Suppressor macrophage (primary cell): ENCODE data around the gene KIDINS220.

Experiments
- DNase-seq, 4 experiments: peaks; one replicate each; pipeline ENCODE4 v3.0.0-alpha.2; 2020 to 2022

The KIDINS220 gene

GRCh38 chr2:8851811-8852560 lies 14.6 kb upstream of the KIDINS220 start:
- DNase-seq: peak in 3 of 4 experiments; percentile 3 to 31 (median 18)

- no peak for DNase-seq
Observed at GRCh38 chr2:8850845-8851487, 13.6 kb upstream of the KIDINS220 start.

DNA sequence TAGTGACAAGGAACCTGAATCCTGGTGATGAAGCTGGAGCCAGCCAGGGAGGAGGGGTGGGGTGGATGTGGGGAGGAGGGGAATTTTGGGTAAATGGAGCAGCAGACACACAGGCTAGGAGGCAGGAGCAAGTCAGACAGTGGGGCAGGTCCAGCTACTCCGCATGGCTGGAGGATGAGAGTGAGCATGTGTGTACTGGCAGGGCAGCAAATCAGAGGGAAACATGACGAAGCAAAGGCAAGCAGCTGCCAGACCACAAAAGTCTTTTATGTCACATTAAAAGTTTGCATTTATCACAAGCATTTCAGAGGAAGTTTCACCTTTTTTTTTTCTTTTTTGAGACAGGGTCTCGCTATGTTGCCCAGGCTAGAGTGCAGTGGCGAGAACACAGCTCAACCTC lies 11.9 kb upstream of the KIDINS220 start:
- no peak for DNase-seq

DNA sequence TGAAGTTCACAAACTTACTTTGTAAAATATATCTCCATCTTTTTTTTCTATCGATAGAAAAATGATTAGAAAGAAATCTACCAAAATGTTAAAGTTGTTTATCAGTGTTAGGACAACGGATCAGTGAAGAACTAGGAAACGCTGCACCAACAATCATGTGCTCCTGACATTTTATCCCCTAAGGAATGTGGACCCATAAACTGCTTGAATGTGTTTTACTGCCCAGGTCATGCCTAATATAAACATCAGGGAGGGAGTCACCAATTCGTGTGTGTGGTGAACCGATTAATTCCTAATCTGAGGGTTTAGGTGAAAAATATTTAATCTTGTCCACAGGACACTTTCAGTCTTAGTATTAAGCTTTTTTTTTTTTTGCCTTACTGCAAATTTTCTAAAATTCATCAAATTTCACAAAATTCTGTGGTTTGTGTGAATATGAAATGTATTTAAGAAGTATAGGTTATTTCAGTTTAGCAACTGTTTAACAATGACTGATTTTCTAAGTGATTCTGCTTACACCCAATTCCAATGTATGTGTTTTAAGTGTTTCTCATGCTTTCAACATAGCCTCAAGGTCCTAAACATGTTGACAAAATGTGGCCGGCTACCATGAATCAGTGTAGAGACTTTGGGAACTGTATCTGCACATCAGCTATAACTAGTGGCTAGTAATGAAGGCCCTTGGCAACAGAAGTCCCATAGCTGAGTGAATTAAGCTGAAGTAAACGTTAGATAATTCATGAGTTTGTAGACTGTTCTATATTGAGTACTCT lies 11.1 kb upstream of the KIDINS220 start:
- DNase-seq: no peak

GRCh38 chr2:8847400-8847799 lies 10.0 kb upstream of the KIDINS220 start:
- no peak for DNase-seq

GRCh38 chr2:8841932-8842331 lies 4.5 kb upstream of the KIDINS220 start:
- peak; percentile 57 to 82 (median 72) for DNase-seq

GRCh38 chr2:8840475-8841091 lies 3.2 kb upstream of the KIDINS220 start:
- peak in 1 of 4 experiments; percentile 10 for DNase-seq

DNA sequence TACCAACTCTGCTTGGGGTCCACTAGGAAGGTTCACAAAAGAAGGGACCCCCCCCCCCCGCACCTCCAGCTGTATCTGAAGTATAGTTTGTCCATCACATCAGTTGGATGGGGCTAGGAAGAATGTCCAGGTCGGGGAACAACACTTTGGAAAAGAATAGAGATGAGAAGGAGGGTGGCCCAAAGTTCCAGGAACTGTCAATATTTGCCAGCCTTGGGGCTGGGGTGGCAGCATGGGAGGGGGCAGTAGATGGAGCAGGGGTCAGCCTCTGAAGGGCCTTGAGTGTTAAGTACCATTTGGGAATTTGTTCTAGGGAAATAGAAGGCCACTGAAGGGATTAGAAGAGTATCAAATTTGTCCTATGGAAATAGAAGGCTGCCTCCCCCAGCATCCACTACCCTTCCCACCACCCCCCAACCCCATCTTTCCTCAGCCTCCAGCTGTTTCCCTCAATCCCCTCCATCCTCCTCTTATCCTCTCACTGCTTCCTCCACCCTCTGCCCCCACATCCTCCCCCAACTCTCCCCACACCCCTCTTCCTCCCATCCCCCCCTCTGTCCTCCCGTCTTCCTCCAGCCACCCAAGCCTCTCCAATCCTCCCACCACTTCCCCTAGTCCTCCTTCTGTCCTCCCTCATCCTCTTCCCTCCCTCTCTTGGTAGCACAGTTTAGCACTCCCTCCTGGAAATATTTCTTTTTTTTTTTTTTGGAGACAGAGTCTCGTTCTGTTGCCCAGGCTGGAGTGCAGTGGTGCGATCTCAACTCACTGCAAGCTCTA lies 2.0 kb upstream of the KIDINS220 start:
- DNase-seq: no peak

- no peak for DNase-seq
Observed at GRCh38 chr2:8837795-8838140, 355 bp upstream of the KIDINS220 start.

- DNase-seq: peak in 1 of 4 experiments; percentile 5
Observed at GRCh38 chr2:8835279-8835678, 2.1 kb downstream of the KIDINS220 start.

DNA sequence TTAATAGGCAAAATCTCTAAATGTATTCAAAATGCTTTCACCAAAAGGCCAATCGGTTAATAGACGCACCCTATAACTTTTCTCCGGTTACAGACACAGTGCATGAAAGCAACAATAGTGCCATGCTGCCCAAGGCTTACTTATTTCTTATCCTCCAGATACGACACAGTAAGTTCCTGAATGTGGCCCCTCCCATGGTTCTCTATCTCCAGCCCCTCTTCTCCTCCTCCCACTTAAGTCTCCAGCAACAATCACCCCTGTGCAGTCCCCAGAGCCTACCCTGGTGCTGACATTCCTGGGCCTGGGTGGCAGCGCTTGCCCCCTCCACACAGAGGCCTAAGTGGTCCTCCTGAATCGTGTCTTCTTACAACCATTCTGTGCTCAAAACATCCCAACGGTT lies 3.6 kb downstream of the KIDINS220 start:
- DNase-seq: no peak

GRCh38 chr2:8831516-8831915 lies 5.9 kb downstream of the KIDINS220 start:
- no peak for DNase-seq

- no peak for DNase-seq
Observed at GRCh38 chr2:8827729-8828128, 9.7 kb downstream of the KIDINS220 start.

GRCh38 chr2:8822218-8822617 lies 15.2 kb downstream of the KIDINS220 start:
- DNase-seq: peak in 3 of 4 experiments; percentile 24 to 73 (median 71)

GRCh38 chr2:8821276-8822217 lies 15.9 kb downstream of the KIDINS220 start:
- DNase-seq: peak; percentile 31 to 70 (median 62)

- DNase-seq: no peak
Observed at GRCh38 chr2:8819948-8820347, 17.5 kb downstream of the KIDINS220 start.

- DNase-seq: no peak
Observed at GRCh38 chr2:8819194-8819593, 18.2 kb downstream of the KIDINS220 start.

GRCh38 chr2:8817221-8817620 lies 20.2 kb downstream of the KIDINS220 start:
- no peak for DNase-seq

DNA sequence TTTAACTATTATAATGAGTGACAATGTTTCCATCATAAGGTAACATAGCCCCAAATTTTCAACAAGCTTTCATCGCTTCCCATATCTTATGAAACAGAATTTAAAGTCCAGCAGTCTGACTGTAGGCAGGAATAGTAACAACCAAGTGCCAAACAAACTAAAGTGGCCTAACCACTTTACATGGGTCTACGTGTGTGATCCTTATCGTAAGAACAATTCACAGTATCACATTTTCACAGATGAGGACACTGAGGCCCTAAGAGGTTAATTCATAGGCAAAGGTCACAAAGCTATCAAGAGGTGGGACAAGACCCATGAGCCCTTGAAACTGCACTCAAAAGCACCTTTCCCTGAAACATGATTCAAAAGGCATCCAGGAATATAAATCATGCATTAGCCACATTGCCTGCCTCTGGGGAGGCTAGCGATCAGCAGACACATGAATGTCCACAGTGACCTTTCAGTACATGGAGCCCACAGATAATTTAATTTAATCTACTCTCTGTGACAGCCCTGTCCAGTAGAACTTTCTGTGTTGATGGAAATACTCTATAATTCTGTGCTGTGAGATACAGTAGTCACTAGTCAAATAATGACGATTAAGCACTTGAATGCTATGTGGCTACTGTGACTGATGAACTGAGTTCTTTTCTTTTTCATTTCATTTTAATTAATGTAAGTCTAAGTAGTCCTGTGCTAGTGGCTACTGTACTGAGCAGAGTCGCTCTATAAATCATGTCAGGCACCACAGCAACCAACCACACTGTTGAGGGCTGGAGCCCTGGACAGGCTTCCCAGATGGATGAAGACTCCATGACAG lies 30.3 kb downstream of the KIDINS220 start:
- no peak for DNase-seq
